ENCODE results near the gene VPS13D.
A peak's percentile ranks its signal among the peaks of the same experiment; 100 is the strongest.

VPS13D gene

DNA sequence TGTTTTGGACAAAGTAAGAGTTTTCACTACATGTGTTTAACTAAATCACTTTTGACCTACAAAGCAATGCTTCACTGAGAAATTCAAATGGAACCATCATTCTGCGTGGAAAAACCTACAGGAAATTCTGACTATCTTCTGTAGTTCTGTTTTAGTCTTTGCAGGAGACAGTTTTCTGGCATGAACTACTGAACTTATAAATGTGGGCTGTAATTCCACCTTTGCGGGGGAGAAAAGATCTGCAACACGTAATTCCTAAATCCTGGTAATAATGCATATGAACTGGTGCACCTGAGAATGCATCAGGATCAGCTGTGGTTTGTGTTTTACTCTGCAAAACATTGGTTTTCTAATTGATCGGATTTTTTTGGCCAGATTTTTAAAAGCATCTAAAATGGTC lies 106.0 kb downstream of the VPS13D start:
- no peak for DNase-seq (ENCODE audit: low read depth)

DNA sequence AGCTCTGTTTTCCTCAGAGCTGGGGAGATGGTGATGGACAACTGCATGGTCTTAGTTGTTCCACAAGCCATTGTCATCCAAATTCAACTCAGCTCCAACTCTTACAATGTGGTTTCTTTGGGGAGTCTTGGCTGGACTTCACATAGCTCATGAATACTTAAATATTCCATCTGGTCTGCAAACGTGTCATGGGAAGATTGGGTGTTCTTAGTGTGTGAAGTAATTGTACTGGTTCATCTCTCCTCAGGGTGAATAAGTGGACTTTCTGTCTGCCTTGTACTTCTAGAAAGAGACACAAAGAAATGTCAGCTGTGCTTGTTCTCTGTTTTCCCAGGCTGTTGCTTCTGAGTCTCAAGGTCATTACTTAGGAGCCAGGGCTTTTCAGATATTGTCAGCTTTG lies 106.6 kb downstream of the VPS13D start:
- peak; percentile 53 for DNase-seq (ENCODE audit: low read depth)

DNA sequence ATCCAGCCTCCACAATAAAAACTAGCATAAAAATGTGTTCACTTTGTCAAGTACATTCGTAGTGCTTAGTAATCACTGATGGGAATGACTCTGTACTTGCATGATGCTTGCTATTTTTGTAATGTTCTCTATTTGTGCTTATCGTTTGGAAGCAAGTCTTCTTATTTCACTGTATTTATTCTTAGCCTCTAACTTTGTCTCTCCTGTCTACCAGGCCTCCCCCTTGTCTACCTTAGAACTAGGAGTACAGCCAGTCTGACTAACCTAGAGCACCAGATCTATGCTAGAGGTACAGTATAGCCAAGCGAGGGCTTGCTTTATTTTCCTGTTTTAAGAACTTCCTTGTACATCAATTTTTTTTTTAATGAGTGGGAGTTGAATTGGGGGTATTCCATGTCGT lies 108.2 kb downstream of the VPS13D start:
- DNase-seq (ENCODE audit: low read depth) = peak; percentile 62

DNA sequence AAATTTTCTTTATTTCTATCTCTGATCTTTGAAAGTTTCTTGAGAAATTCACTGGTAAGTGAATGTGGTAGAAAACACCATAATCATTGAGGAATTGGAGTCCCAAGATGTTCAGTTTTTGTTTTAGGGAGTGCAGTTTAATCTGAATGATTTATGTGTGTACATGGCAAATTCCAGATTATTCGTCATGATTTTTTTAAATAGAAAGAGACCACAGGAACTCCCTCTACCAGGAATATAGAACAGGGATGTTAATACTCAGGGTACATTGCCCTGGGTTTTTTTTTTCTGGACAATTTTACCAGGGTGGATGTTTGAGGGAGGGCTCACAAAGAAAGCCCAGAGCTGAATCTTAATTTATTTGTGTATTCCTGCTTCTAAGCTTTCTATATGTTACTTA lies 109.0 kb downstream of the VPS13D start:
- peak; percentile 63 for DNase-seq (ENCODE audit: low read depth)

DNA sequence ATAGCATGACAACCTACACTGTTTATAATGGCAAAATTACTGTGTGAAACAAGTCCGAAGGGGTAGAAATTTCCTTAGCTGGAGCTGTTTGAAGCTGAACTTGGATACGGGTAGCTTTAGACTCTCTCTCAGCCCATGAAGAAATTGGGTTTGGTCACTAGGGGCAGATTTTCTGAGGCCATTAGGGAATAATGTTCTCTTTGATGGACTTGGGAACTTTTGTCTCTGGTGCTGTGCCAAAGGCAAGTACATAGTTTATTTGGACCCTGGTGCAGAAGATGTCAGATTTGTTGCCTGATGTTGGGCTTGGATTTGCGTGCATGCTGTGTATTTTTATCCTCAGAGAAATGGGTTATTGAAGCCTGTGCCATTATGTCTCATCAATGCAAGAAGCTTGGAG lies 109.6 kb downstream of the VPS13D start:
- no peak for DNase-seq (ENCODE audit: low read depth)

DNA sequence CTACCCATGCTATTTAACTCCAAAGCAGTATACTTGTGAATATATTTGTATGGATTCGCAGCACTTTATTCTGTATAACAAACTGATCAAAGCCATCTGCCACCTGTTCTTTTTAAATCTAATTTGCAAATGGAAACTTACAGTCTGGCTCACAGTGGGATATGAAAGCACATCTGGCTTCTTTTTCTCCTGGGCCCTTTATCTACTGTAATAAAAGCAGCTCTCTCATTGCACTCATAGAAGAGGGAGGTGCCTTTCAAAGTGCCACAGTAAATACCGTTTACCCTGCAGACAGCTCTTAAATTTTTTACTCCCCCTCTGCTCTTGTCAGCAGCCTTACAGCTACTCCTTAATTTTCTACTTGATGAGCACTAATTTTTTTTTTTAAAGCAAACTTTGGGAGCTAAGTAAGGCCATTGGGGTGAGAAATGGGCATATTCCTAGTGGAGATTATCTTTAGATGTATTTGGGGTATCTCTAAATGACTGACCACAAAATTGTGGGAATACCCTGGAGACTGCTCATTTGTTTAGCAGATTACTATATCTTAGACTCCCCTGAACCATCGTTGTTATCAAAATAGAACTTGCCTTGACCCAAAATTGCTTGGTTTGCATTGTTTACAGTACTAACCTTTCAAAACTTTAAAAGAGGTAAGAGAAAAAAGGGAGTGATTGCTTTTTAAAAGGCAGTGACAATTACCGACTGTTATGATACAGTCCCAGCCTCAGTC lies 110.1 kb downstream of the VPS13D start:
- DNase-seq (ENCODE audit: low read depth) = peak; percentile 58

DNA sequence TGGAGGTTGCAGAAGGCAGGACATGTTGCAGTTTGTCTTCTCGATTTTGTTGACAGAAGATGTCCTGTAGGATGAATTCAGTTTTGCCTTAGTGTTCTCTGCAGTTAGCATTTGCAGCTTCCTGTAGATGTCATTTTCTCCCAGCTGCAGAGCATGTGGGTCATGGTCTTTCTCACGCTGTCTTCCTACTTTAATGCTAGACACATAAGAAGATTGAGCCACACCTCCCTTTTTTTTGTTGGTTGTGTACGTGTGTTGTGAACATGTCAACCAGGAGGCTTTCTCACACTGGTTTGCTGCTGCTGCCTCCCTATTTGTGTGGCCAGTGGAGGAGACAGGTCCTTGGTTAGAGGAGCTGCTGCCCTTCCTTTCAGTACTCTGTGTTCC lies 110.7 kb downstream of the VPS13D start:
- peak; percentile 45 for DNase-seq (ENCODE audit: low read depth)

DNA sequence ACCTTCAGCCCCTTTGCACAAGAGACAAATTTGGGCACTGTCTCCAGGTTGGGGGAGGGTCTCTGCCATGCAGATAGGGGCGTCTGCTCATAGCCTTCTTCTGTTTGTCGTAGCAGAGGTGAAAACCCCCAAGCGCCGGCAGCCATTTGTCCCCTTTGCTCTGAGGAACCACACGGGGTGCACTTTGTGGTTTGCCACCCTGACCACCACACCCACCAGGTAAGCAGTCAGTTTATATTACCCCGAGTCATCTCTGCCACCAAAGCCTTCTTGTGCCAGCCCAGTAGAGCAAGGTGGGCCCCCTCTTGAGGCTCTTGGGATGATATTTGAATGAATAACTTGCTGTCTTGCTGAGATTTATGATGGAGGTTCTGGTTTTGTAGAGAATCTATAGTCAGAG lies 111.8 kb downstream of the VPS13D start:
- no peak for DNase-seq (ENCODE audit: low read depth)

DNA sequence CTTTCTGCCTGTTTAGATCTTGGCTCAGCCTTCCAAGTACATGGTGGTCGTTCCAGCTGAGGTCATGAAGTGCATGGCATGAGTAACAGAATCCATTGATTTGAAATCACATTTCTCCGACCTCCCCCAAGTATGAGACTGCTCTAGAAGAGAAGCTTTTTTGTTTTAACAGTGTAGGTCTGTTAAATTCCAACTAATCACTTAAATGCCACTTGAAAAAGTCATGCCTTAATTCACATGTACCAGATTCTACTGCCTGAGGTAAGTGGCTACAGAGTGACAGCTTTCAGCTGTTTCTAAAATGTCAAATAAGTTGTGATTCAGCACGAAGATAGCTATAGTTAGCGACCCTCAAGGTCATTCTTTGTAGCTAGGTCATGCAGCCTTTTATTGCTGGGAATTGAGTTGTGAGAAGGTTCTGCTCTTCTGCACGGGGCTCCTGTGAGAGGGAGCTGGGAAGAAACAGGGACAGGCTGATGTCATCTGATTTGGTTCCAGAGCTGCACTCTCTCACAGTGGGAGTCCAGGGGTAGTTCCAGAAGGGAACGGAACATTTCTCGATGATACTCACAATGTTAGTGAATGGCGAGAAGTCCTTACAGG lies 112.7 kb downstream of the VPS13D start:
- no peak for DNase-seq (ENCODE audit: low read depth)

DNA sequence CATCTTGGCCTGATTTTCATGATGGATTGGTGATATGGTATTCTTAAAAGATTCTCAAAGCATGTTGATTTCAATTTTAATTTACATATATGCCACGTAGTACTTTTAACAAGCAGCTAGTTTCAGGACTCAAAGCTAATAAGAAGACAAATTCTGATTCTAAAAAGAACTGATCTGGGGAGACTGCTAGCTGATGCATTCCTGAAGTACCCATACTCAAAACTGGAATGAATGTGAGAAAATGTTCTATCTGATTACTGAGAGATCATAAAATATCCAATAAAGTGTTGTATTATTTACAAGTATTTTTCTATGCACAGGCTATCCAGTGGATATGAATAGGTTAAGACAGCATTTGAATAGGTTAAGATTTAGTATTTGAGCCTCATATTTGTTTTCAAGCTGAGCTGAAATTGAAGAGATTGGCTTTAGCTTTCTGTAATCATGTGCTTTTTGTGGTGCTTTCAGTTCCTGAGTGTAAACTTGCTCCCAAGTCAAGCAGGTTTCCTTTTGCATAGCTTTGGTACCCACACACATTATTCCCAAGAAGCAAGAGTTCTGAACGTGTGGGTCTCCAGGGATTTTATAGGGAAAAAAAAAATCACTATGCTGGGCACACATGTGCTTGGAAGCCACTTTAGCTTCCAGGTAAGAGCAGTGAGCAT lies 114.1 kb downstream of the VPS13D start:
- DNase-seq (ENCODE audit: low read depth) = no peak

DNA sequence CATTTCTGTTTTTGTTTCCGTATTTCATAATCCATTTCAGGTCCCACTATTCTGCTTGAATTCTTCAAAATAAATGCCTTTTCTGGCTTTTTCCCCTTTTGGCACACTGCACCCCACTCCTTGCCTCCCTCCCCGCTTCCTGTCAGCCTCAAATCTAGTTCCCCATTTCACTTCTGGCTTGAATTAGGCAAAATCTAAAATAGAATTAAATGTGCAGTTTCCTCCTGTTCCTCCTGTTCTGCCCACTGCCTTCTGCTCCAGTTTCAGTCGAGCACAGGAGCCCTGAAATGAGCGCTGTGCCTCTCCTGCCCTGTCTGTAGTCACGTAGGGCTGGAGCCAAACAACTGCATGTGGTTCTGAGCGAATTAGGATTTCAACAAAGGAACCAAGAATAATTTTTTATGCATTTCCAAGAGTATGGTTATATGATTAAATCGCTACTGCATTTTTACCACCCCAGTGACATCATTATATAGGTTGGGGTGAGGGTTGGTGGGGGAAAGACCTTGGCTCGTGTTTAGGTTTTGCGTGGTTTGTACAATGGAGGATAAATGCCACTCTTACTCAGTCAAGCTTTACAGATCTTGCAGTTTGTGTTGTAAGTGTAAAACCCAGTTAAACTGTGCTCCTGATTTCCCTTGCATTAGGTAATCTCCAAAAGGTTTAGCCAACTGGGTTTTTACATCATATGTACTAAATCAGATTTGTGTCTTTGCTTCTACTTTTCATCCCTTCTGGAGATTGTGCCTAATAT lies 114.9 kb downstream of the VPS13D start:
- peak; percentile 10 for DNase-seq (ENCODE audit: low read depth)

DNA sequence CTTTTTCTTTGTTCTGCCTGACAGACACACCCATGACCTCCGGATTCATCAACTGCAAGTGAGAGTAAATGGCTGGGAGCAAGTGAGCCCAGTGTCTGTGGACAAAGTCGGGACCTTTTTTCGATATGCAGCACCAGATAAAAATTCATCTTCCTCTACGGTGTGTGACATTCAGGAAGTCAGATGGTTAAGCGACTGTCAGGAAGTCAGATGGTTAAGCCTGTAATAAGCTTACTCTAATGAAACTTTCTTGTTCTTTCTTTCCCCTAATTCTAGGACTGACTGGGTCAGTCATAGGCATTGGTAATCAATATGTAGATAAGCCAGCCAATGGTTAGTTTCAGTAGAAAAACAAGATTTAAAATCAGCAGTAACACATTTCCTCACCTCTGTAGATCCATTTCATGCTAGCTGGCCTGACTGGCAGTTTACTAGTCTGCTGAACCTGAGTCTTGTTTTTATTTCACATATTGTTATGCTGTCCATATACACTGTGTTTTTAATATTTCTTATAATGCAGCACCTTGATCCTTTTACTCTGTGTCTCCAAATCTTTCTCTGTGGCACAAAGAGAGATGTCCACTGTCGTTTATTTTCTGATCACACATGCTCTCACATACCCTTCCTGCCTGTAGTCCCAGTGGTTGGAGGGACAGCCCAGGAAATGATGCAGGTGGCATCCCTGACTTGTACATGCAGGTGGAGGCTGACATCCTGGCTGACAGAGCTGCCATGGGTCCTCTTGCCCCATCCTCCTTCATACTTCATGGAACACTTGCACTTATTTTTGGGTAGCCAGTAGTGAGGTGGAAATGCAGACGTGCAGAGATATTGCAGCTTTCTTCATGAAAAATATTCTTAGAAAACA lies 115.8 kb downstream of the VPS13D start:
- DNase-seq (ENCODE audit: low read depth) = no peak

DNA sequence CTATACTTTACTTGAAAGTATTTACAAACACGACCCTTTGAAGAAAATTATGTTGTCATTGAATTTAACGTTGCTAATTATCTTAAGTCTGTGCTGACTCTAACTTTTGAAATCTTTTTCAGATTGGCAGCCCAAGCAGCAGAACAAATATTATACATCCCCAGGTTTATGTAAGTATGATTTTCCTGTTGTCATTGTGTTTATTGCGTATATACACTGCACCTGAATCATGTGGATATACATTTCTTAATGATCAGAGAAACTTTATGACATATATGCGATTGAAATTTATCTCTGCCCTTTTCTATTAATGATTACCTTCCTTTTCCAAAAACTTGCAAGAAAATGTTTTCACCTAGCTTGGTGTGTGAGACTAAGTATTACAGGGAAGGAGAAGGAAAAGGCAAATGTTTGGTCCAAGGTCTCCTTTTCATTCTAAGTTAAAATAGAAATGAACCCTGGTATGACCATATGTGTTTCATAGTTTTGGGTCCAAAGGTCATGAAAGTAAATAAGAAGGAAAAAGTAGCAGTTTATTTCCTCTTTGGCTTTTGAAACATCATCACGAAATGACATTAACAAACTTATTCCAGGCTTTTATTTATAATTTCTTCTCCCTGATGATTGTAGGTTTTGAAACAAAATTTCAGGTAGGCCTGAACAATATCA lies 116.8 kb downstream of the VPS13D start:
- DNase-seq (ENCODE audit: low read depth) = no peak

DNA sequence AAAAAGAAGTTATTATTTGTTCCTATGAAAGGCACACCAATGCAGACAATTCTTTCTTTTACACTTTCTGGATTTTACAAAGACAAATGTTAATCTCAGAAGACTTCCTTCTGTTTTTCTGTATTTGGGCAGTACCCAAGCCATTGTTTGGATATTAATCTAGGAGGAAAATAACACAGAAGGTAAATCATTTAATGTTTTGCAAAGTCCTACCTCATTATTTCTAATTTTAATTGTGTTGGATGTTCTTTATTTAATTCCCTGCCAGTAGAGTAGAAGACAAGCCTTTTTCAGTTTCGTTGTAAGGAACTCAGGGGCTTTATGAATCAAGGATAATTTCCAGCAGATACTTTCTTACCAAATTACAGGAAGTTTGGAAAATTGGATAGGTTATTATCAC lies 118.3 kb downstream of the VPS13D start:
- no peak for DNase-seq (ENCODE audit: low read depth)

DNA sequence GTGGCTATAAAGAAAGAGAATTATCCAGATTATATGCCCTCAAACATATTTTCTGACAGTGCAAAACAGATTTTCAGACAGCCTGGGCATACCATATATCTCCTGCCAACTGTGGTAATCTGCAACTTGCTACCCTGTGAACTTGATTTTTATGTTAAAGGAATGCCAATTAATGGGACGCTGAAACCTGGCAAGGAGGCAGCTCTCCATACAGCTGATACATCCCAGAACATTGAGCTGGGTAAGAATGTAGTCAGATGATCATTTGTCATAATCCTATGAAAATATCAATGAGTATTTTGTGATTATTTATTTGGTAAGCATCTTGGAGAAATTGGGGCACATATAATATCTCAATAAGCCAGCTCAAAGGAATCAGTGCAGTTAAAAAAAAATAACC lies 124.2 kb downstream of the VPS13D start:
- DNase-seq (ENCODE audit: low read depth) = no peak

DNA sequence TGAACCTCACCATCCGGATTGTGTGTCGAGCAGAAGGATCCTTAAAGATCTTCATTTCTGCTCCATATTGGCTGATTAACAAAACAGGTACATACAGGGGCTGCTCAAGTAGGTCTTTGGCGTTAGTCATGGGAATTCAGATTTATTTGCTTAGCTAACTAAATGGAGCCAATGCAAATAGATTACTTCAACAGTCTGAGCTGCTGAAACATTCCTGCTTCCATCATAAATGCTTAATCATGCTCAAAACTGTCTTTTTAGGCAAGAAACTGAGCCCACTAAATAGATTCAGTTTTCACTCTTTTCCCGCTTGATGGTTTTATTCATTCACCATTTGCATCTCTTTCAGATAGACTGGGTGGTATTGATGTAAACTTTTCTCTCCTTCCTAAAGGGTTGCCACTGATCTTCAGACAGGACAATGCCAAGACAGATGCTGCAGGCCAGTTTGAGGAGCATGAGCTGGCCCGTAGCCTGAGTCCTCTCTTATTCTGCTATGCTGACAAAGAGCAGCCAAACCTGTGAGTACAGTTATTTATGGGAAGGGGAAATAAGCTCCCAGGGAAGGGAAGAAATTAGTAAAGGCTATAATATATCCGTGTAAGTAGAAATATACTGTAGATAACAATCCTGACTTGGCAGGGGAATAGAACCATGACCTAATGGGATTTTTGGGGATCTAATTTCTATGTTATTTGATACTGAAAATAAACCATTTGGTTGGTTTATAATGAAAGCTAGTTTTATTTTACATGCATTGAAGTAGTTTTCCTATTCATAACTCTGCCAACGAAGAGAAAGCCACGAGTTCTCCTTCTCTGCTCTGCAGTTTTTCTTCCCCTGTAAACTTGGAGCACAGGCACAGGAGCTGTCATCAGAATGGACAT lies 126.4 kb downstream of the VPS13D start:
- no peak for DNase-seq (ENCODE audit: low read depth)

DNA sequence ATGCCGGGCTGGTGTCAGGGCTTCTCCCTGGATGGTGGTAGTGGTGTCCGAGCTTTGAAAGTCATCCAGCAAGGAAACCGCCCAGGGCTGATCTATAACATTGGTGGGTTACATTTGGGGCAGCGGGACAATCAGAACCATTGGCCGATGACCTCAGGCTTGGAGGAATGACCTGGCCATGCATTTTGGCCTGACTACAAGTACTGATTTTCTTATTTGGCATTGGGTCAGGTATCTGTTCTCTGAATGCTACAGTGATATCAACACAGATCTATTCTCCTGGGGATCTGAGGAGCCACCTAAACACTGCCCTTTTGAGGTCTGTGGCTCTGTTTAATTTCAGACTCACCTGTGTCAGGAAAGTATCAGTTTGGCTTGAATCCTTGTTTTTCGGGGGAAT lies 128.7 kb downstream of the VPS13D start:
- no peak for DNase-seq (ENCODE audit: low read depth)

DNA sequence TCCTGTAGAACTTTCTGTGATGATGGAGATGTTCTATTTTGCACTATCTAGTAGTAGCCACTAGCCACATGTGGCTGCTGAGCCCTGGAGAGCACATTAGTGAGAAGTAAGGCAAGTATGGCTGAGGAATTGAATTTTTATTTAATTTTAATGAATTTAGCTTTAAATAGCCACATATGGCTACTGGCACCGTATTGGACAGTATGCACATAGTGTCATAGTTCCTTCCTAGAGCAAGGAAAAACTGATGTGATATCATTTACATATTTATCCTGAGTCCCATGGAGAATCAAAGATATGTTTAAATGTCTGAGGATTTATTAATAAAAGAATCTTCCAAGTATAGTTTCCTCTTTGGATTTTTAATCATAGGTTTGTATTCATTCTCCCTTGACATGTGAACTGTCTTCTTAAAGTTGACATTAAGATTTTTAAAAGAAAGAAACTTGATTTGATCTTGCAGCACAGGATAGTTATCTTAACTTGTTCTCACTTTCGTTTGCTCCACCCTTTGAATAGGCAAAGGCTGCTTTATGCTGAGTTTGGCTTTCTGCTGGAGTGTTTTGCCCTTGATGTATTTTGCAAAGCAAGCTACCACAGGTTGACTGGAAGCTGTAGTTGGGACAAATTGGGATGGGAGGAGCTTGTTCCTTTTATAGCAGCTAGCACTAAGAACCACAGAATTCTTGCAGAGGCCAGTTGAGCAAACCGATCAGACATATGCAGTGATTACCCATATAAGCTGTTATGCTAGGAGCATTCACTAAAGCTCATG lies 129.7 kb downstream of the VPS13D start:
- DNase-seq (ENCODE audit: low read depth) = peak; percentile 50

DNA sequence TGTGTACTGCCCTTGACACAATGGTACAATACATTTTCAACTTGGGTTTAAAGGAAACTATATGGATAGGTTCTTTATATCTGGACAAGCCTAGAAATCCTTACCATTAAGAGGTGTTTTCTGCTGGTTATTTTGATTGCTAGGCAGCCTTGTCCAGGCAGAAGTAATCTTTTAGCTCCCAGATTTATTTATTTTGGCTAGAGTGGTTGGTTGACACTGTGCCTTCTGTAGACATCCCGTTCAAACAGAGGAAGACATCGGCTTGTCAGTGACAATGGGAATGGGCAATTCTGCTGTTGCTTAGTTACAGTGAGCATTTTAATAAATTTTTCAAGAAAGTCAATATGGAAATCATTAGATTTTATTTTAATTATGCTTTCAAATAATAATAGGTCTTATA lies 138.8 kb downstream of the VPS13D start:
- DNase-seq (ENCODE audit: low read depth) = no peak

All from amniotic epithelial cell (primary cell).